Fibroblast of lung (primary cell): ENCODE data around the gene MAP4K2. TPM values are rescaled to one million over a fixed set of nuclear protein-coding genes. Genes with fewer than 3 reads are reported as not detected.

Experiments used
- DNase-seq, 2 donors: peaks; one replicate each; pipeline versions ENCODE4 v3.0.0 to v3.0.0-alpha.2; 2010; ENCODE audit warnings: low read depth in 2 of 2
- H2AFZ ChIP-seq: 2 replicates; pipeline ENCODE4 v1.5.1; 2012; ENCODE audit warnings: low read length, control low read depth, inconsistent platforms
- H3K27ac ChIP-seq: 2 replicates; pipeline ENCODE4 v1.5.1; 2011; ENCODE audit warnings: low read length, control low read depth; ENCODE audit not compliant: insufficient read depth
- H3K27me3 ChIP-seq: 2 replicates; pipeline ENCODE4 v1.5.1; 2011; ENCODE audit warnings: mild to moderate bottlenecking, low read length; ENCODE audit not compliant: control insufficient read depth, insufficient read depth
- H3K36me3 ChIP-seq: 2 replicates; pipeline ENCODE4 v1.5.1; 2011; ENCODE audit warnings: low read length; ENCODE audit not compliant: control insufficient read depth, insufficient read depth
- H3K4me1 ChIP-seq: 2 replicates; pipeline ENCODE4 v1.5.1; 2011; ENCODE audit warnings: low read length; ENCODE audit not compliant: control insufficient read depth, insufficient read depth; ENCODE audit errors: extremely low read depth
- H3K4me2 ChIP-seq: 2 replicates; pipeline ENCODE4 v1.5.1; 2011; ENCODE audit warnings: low read length, control low read depth; ENCODE audit not compliant: insufficient read depth; ENCODE audit errors: extremely low read depth
- H3K4me3 ChIP-seq, 4 experiments: fragments of 200-600 bp in 1 of 4; sonication (generic) in 1 of 4; replicated peaks in 1 of 4; 2 replicates each; pipeline ENCODE4 v1.5.1; 2011 to 2016; ENCODE audit warnings: low read length in 4 of 4, low read depth in 3 of 4, mild to moderate bottlenecking in 3 of 4, control low read depth in 2 of 4, inconsistent platforms in 1 of 4, mixed read lengths in 1 of 4; ENCODE audit not compliant: insufficient read depth in 1 of 4; ENCODE audit errors: control extremely low read depth in 1 of 4
- H3K79me2 ChIP-seq: 2 replicates; pipeline ENCODE4 v1.5.1; 2012; ENCODE audit warnings: mild to moderate bottlenecking, low read length, inconsistent platforms; ENCODE audit not compliant: control insufficient read depth, insufficient read depth
- H3K9ac ChIP-seq: 2 replicates; pipeline ENCODE4 v1.5.1; 2011; ENCODE audit warnings: mild to moderate bottlenecking, low read length, control low read depth; ENCODE audit not compliant: insufficient read depth
- H3K9me3 ChIP-seq: 2 replicates; pipeline ENCODE4 v1.5.1; 2012; ENCODE audit warnings: low read depth, low read length; ENCODE audit not compliant: control insufficient read depth, insufficient read depth
- H4K20me1 ChIP-seq: 2 replicates; pipeline ENCODE4 v1.5.1; 2011; ENCODE audit warnings: low read length; ENCODE audit not compliant: control insufficient read depth, insufficient read depth; ENCODE audit errors: extremely low read depth
- CTCF ChIP-seq, 2 donors: IDR thresholded peaks in 1 of 2; conservative IDR thresholded peaks in 1 of 2; 1 replicate in 1 of 2; 2 replicates in 1 of 2; pipeline ENCODE4 v1.5.1; 2011 to 2012; ENCODE audit warnings: low read length in 2 of 2, control low read depth in 1 of 2, inconsistent platforms in 1 of 2, low read depth in 1 of 2, mild to moderate bottlenecking in 1 of 2
- EZH2 ChIP-seq: IDR thresholded peaks from 2 replicates; pipeline ENCODE4 v1.5.1; 2012; ENCODE audit warnings: low read length, control low read depth, mild to moderate bottlenecking; ENCODE audit errors: missing control alignments
- polyA plus RNA-seq, 2 donors: library from polyadenylated mRNA; depleted of rRNA in 1 of 2; stranded (reverse) in 1 of 2; unstranded in 1 of 2; fragments of >200 nt; gene quantifications; 2 replicates each; pipeline ENCODE4 v1.2.1, GENCODE V29; 2011 to 2012; ENCODE audit warnings: missing spikeins in 1 of 2
- total RNA-seq: library from RNA; depleted of rRNA; stranded (reverse); fragments of >200 nt; gene quantifications from 2 replicates; pipeline ENCODE4 v1.2.1, GENCODE V29; 2014

The MAP4K2 gene
- total and polyA plus RNA-seq, 2 donors (not counting 1 experiment from before 2014, with no cell fraction given), result 6.4 to 9.2 TPM

DNA sequence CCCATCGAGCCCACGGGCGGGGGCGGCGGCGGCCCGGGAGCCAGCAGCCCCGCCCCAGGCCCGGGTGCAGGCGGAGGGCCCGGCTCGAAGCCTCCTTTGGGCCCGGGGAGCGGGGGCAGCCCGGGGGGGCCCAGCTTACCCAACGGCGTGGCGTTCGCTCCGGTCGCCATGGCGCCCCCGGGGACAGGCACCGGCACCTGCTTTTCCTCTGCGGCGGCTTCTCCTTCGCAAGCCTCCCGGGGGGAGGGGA is 24.9 kb downstream of the MAP4K2 start:
- Histone ChIP-seq H3K9ac (peak overlapping the region; percentile 98), H3K9me3 (no peaks in the 10 kb centered on the region), H3K79me2 (peaks cover 43% of the 10 kb centered on the region), H3K4me2 (no peak overlapping the region), H3K4me3 (peak overlapping the region; percentile 41 to 81 (median 61)), H3K4me1 (peaks cover 12% of the 10 kb centered on the region), H3K27me3 (no peaks in the 10 kb centered on the region), H3K27ac (peak overlapping the region; percentile 93), H3K36me3 (peaks cover 17% of the 10 kb centered on the region), H4K20me1 (peaks cover 4% of the 10 kb centered on the region), H2AFZ (no peak overlapping the region)
- TF ChIP-seq CTCF (conservative IDR thresholded peaks at IDR 0.05 in 1 of 2, IDR thresholded peaks at IDR 0.05 in 1 of 2; ENCODE audit: low read depth in 1 of 2, low read length in 2 of 2), result no peak
- TF ChIP-seq EZH2, result no peak
- DNase-seq, result no peak

DNA sequence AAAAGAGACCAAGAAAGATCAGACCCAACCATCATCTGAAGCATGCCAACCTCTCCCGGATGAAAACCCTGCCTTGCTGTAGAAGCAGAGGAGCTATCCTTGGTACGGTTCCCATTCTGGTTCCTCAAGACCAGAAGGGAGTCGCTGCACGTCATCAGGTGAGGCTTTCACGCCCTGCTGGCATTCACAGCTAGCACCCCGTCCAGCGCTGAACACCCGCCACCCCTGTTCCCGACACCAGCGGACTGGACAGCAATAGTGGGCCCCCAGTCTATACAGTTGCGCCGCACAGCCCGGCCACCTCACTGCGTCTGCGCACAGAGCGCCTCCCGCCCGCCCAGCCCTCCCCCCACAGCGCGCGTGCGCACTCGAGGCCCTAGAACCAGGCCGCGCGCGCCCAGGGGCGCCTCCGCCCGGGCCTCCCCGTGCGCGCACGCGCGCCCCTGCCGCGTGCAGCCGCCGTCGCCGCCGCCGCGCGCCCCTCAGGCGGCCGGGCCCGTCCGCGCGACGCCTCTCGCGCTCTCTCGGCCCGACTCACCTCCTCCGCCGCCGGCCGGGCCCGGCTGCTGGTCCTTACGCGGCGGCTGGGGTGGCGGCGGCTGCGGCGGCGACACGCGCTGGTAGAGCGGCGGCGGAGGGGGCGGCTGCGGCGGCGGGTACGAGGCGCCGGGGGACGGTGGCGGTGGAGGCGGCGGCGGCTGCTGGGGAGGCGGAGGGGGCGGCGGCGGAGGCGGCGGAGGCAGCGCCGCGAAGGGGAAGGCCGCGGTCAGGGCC is 25.4 kb downstream of the MAP4K2 start:
- peak overlapping the region; percentile 98 for H3K9ac ChIP-seq
- peaks cover 12% of the 10 kb centered on the region for H3K4me1 ChIP-seq
- peak overlapping the region; percentile 65 to 81 (median 79) for H3K4me3 ChIP-seq
- no peaks in the 10 kb centered on the region for H3K9me3 ChIP-seq
- peaks cover 17% of the 10 kb centered on the region for H3K36me3 ChIP-seq
- DNase-seq, result peak; percentile 77 to 81
- peaks cover 4% of the 10 kb centered on the region for H4K20me1 ChIP-seq
- peaks cover 48% of the 10 kb centered on the region for H3K79me2 ChIP-seq
- H3K27ac ChIP-seq, result peak overlapping the region; percentile 93
- no peak overlapping the region for H2AFZ ChIP-seq
- no peaks in the 10 kb centered on the region for H3K27me3 ChIP-seq
- no peak for TF ChIP-seq CTCF (conservative IDR thresholded peaks at IDR 0.05 in 1 of 2, IDR thresholded peaks at IDR 0.05 in 1 of 2; ENCODE audit: low read depth in 1 of 2, low read length in 2 of 2)
- peak overlapping the region; percentile 94 for H3K4me2 ChIP-seq

DNA sequence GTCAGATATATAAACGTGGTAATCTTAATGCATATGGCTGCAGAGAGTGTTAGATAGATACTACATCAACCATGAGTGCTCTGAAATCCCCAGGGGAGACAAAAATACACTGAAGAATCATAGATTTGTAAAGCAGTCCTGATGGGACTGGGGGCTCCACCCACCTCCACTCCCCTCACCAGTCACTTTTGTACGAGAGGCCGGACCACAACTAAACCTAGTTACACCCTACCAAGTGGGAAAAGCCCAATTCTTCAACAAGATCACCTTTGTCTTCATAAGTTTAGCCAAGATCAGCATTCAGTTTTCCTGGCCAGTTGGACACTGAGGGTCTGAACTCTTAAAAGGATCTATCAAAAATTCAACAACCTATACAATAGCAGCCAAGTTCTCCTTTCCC is 26.1 kb downstream of the MAP4K2 start:
- no peak for DNase-seq
- Histone ChIP-seq H3K27ac (peak overlapping the region; percentile 40), H3K4me3 (peak overlapping the region; percentile 65 to 81 (median 79)), H3K4me1 (peaks cover 12% of the 10 kb centered on the region), H2AFZ (no peak overlapping the region), H3K9me3 (no peaks in the 10 kb centered on the region), H3K4me2 (peak overlapping the region; percentile 94), H3K36me3 (peaks cover 17% of the 10 kb centered on the region), H3K27me3 (no peaks in the 10 kb centered on the region), H4K20me1 (peaks cover 4% of the 10 kb centered on the region), H3K79me2 (peaks cover 52% of the 10 kb centered on the region), H3K9ac (peak overlapping the region; percentile 35)
- TF ChIP-seq CTCF (conservative IDR thresholded peaks at IDR 0.05 in 1 of 2, IDR thresholded peaks at IDR 0.05 in 1 of 2; ENCODE audit: low read depth in 1 of 2, low read length in 2 of 2), result no peak
- TF ChIP-seq EZH2, result no peak
